Thyroid gland (tissue), 4 donors: Measurements from ENCODE around the gene ZNF579.

Experiments
- POLR2A ChIP-seq, 2 donors: fragments of 450-650 bp; IDR thresholded peaks; one replicate each; pipeline ENCODE4 v1.6.1; 2017; ENCODE audit warnings: antibody characterized with exemption in 2 of 2, mild to moderate bottlenecking in 2 of 2, moderate library complexity in 1 of 2
- TF ChIP-seq, protein P1 (sequence below), 6 experiments: fragments of 200-600 bp in 3 of 6; fragments of 450-650 bp in 3 of 6; sonication (generic) in 3 of 6; IDR thresholded peaks; one replicate each; pipeline ENCODE4 v1.5.1; 2016 to 2019; ENCODE audit warnings: antibody characterized with exemption in 6 of 6, mild to moderate bottlenecking in 2 of 6, inconsistent platforms in 1 of 6, moderate library complexity in 1 of 6

DNA sequence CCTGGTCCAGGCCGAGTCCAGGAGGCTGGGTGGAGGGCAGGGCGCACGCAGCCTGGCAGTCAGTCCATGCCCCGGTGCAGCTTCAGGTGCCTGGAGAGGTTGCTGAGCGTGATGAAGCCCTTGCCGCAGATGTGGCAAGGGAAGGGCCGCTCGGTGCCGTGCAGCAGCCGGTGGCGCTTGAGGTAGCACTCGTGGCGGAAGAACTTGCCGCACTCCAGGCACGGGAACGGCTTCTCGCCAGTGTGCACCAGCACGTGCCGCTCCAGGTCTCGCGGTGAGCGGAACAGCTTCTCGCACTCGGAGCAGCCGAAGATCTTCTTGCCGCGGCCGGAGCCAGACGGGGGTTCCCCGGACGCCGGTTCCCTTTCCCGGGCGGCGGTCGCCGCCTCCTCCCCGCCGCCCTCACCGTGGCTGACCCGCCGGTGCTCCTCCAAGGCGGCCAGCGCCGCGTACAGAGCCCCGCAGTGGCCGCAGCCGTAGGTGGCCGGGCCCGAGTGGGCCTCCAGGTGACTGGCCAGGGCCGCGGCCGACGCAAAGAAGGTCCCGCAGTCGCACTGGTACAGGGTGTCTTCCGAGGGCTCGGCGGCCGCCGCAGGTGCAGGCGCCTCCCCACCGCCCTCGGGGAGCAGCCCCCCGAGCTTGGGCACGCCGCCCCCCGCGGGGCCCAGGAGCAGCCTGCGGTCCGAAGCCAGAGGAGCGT is 11.9 kb upstream of the ZNF579 start:
- TF ChIP-seq POLR2A (IDR thresholded peaks at IDR 0.05): no peak
- TF ChIP-seq, protein P1, sequence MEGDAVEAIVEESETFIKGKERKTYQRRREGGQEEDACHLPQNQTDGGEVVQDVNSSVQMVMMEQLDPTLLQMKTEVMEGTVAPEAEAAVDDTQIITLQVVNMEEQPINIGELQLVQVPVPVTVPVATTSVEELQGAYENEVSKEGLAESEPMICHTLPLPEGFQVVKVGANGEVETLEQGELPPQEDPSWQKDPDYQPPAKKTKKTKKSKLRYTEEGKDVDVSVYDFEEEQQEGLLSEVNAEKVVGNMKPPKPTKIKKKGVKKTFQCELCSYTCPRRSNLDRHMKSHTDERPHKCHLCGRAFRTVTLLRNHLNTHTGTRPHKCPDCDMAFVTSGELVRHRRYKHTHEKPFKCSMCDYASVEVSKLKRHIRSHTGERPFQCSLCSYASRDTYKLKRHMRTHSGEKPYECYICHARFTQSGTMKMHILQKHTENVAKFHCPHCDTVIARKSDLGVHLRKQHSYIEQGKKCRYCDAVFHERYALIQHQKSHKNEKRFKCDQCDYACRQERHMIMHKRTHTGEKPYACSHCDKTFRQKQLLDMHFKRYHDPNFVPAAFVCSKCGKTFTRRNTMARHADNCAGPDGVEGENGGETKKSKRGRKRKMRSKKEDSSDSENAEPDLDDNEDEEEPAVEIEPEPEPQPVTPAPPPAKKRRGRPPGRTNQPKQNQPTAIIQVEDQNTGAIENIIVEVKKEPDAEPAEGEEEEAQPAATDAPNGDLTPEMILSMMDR (IDR thresholded peaks at IDR 0.05): no peak
